Ishikawa (cell line): ENCODE data around the gene DPP8.

Source experiments
- RAD21 ChIP-seq: IDR thresholded peaks from 2 replicates; pipeline ENCODE4 v1.6.1; 2012; ENCODE audit warnings: low read depth
- REST ChIP-seq: IDR thresholded peaks from 2 replicates; pipeline ENCODE4 v1.6.1; 2012; ENCODE audit warnings: low read depth, mild to moderate bottlenecking

DNA sequence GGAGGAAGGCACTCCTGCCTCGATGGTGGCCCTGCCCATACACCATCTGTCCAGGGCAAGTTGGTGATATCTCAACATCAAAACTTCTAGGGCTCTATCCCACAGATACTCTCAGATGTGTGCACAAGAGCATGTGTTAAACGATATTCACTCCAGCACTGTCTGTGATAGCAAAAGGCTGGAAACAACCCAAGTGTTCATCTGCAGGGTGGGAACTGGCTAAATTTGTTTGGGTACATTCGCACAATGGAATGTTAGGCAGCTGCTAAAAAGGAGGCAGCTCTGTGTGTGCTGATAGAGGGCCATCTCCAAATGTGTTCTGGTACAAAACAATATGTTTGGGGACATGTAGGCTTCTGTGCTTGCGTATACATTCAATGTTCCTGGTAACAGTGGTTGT is 114.5 kb downstream of the DPP8 start:
- TF ChIP-seq REST: no peak
- no peak for TF ChIP-seq RAD21
